ENCODE results near the gene CPNE1. TPM values are rescaled to one million over a fixed set of nuclear protein-coding genes. Genes with fewer than 3 reads are reported as not detected.

CPNE1 gene
- total and polyA plus RNA-seq, 5 donors from 2014 or later, result 175 to 398 (median 329) TPM

DNA sequence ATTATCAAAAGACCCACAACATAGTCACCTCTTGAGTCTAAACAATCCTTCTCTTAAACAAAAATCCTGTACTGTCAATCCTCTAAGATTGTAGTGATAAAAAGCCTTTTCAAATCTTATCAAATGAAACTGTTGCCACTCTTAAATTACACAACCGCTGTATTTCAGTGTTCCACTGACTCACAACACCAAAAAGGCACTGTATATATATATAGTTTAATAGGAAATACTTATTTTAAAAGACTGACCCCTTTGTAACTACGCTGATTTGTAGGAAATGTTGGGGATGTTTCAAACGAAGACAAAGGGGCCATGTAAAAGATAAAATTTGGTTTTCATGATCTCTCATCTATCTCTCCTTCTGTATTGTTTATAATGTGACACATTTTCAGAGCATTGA, 14.1 kb downstream of the CPNE1 start:
- ATAC-seq (ENCODE audit: low read depth in 2 of 2) (no peak), DNase-seq (no peak)
- Histone ChIP-seq H3K36me3 (ENCODE audit: control insufficient read depth, insufficient read depth, low read length) (peaks cover 50% of the 10 kb centered on the region), H3K4me1 (ENCODE audit: control insufficient read depth, insufficient read depth, low read length, poor library complexity, severe bottlenecking) (peaks cover 14% of the 10 kb centered on the region), H3K9me3 (ENCODE audit: control insufficient read depth in 2 of 2, low read length in 2 of 2) (no peaks in the 10 kb centered on the region), H3K27me3 (ENCODE audit: control insufficient read depth, insufficient read depth, low read length) (no peaks in the 10 kb centered on the region), H3K27ac (ENCODE audit: insufficient read depth, low read length, poor library complexity, severe bottlenecking) (peak overlapping the region; percentile 17), H3K4me3 (ENCODE audit: low read depth, low read length) (no peak overlapping the region)
- Mint-ChIP-seq H3K4me3 (peak overlapping the region in 1 of 4 donors; percentile 7), H3K9me3 (no peaks in the 10 kb centered on the region), H3K36me3 (peaks cover 13% of the 10 kb centered on the region), H3K4me1 (peaks cover 31 to 59% (median 34%) of the 10 kb centered on the region in 4 donors), H3K27me3 (no peaks in the 10 kb centered on the region), H3K27ac (peak overlapping the region; percentile 2 to 52 (median 39))

DNA sequence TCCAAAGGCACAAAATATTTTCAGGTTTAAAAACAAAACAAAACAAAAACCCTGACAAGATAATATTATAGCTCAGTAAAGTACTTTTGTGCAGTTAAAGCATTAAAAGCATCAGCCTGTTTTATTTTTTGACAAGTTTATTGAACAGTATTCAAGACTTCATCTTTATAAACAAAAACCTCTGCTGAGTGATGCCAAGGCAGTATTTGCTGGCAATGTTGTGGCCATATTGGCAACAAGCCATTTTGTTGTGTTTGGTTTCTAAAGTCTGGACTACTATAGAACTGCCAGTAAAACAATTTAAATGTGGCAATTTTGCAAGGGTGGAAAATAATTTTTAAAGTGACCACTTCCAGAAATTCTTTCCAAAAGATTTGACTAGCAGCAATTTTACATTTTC, 15.9 kb downstream of the CPNE1 start:
- no peak overlapping the region for H3K4me3 ChIP-seq (ENCODE audit: low read depth, low read length)
- no peaks in the 10 kb centered on the region for H3K27me3 ChIP-seq (ENCODE audit: control insufficient read depth, insufficient read depth, low read length)
- H3K27ac Mint-ChIP-seq, result peak overlapping the region in 2 of 3 donors; percentile 69 to 87
- H3K4me1 ChIP-seq (ENCODE audit: control insufficient read depth, insufficient read depth, low read length, poor library complexity, severe bottlenecking), result peaks cover 14% of the 10 kb centered on the region
- H3K27ac ChIP-seq (ENCODE audit: insufficient read depth, low read length, poor library complexity, severe bottlenecking), result no peak overlapping the region
- H3K4me1 Mint-ChIP-seq, result peaks cover 46 to 75% (median 47%) of the 10 kb centered on the region in 4 donors
- no peaks in the 10 kb centered on the region for H3K9me3 Mint-ChIP-seq
- H3K27me3 Mint-ChIP-seq, result no peaks in the 10 kb centered on the region
- H3K9me3 ChIP-seq (ENCODE audit: control insufficient read depth in 2 of 2, low read length in 2 of 2), result no peaks in the 10 kb centered on the region
- peaks cover 13% of the 10 kb centered on the region for H3K36me3 Mint-ChIP-seq
- H3K36me3 ChIP-seq (ENCODE audit: control insufficient read depth, insufficient read depth, low read length), result peaks cover 33% of the 10 kb centered on the region
- peak overlapping the region in 1 of 4 donors; percentile 48 for H3K4me3 Mint-ChIP-seq
- ATAC-seq (ENCODE audit: low read depth in 2 of 2) (no peak), DNase-seq (no peak)

DNA sequence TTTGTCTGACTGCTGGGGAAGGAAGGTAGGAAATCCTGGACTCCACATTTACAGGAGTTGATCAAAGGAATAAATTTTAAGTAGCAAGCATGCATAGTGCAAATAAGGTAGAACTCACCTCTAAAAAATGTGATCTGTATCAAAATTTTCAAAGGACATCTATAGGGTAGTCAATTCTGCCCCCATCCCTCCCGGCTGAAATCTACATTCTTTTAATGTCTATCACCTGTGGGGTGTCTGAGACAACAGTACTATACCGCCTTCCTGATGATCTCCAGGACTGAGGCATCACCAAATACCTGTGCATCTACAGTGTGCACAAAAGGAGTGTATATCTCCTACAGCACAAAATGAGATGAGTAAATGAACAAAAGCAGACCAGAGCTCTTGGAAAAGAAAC, 19.9 kb downstream of the CPNE1 start:
- H3K27me3 Mint-ChIP-seq, result no peaks in the 10 kb centered on the region
- H3K27ac Mint-ChIP-seq, result peak overlapping the region in 2 of 3 donors; percentile 27 to 43
- ATAC-seq (ENCODE audit: low read depth in 2 of 2) (no peak), DNase-seq (no peak)
- Histone ChIP-seq H3K9me3 (ENCODE audit: control insufficient read depth in 2 of 2, low read length in 2 of 2) (no peaks in the 10 kb centered on the region), H3K27me3 (ENCODE audit: control insufficient read depth, insufficient read depth, low read length) (no peaks in the 10 kb centered on the region), H3K27ac (ENCODE audit: insufficient read depth, low read length, poor library complexity, severe bottlenecking) (no peak overlapping the region), H3K4me3 (ENCODE audit: low read depth, low read length) (no peak overlapping the region), H3K36me3 (ENCODE audit: control insufficient read depth, insufficient read depth, low read length) (peaks cover 4% of the 10 kb centered on the region), H3K4me1 (ENCODE audit: control insufficient read depth, insufficient read depth, low read length, poor library complexity, severe bottlenecking) (peaks cover 12% of the 10 kb centered on the region)
- no peak overlapping the region for H3K4me3 Mint-ChIP-seq
- H3K9me3 Mint-ChIP-seq, result no peaks in the 10 kb centered on the region
- peaks cover 53 to 87% (median 61%) of the 10 kb centered on the region in 4 donors for H3K4me1 Mint-ChIP-seq
- peaks cover 9% of the 10 kb centered on the region for H3K36me3 Mint-ChIP-seq

DNA sequence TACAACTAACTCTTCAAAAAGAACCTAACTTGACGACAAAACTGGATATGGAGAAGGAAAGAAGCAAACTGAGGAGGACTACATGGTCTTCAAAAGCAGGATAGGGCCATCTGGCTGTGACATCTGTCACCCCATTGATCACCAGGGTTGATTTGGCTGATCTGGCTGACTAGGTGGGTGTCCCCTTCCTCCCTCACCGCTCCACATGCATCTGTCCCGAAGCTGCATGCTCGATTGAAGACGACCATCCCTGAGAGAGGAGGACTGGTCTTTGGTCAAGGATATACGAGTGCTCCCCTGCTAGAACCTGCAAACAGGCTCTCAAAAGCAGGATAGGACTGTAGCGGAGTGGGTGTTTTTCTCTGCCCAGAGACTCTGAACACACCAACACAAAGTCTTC, 21.7 kb downstream of the CPNE1 start:
- H3K36me3 Mint-ChIP-seq, result no peaks in the 10 kb centered on the region
- peak overlapping the region in 1 of 4 donors; percentile 6 for H3K4me3 Mint-ChIP-seq
- Histone ChIP-seq H3K9me3 (ENCODE audit: control insufficient read depth in 2 of 2, low read length in 2 of 2) (no peaks in the 10 kb centered on the region), H3K36me3 (ENCODE audit: control insufficient read depth, insufficient read depth, low read length) (peaks cover 4% of the 10 kb centered on the region), H3K4me1 (ENCODE audit: control insufficient read depth, insufficient read depth, low read length, poor library complexity, severe bottlenecking) (peaks cover 9% of the 10 kb centered on the region), H3K27me3 (ENCODE audit: control insufficient read depth, insufficient read depth, low read length) (no peaks in the 10 kb centered on the region), H3K4me3 (ENCODE audit: low read depth, low read length) (no peak overlapping the region), H3K27ac (ENCODE audit: insufficient read depth, low read length, poor library complexity, severe bottlenecking) (no peak overlapping the region)
- no peak for DNase-seq
- peak overlapping the region in 2 of 3 donors; percentile 53 to 72 for H3K27ac Mint-ChIP-seq
- H3K4me1 Mint-ChIP-seq, result peaks cover 48 to 82% (median 60%) of the 10 kb centered on the region in 4 donors
- ATAC-seq (ENCODE audit: low read depth in 2 of 2), result no peak
- no peaks in the 10 kb centered on the region for H3K27me3 Mint-ChIP-seq
- H3K9me3 Mint-ChIP-seq, result no peaks in the 10 kb centered on the region

DNA sequence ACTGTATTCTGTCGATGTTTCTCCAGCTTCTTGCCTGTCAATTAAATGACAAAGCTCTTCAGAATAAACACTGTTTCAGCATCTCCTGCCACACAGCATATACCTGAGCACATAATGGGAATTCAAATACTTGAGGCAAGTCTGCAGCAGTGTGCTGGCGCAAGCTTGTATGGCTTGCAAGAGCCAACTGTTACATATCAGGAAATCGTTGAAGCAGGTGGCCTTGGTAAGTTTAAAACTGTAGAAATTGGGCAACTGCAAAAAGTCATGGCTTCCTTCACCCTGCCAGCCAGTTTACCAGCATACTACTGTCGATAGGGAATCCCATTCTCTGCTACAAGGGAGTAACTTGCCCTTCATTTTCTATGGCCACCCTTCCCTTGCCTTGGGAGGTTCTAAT, 23.0 kb downstream of the CPNE1 start:
- H3K27ac Mint-ChIP-seq, result peak overlapping the region; percentile 6 to 82 (median 53)
- peaks cover 55 to 88% (median 68%) of the 10 kb centered on the region in 4 donors for H3K4me1 Mint-ChIP-seq
- no peaks in the 10 kb centered on the region for H3K27me3 Mint-ChIP-seq
- no peak overlapping the region for H3K4me3 Mint-ChIP-seq
- DNase-seq (no peak), ATAC-seq (ENCODE audit: low read depth in 2 of 2) (no peak)
- peaks cover 9% of the 10 kb centered on the region for H3K4me1 ChIP-seq (ENCODE audit: control insufficient read depth, insufficient read depth, low read length, poor library complexity, severe bottlenecking)
- peaks cover 4% of the 10 kb centered on the region for H3K36me3 ChIP-seq (ENCODE audit: control insufficient read depth, insufficient read depth, low read length)
- no peaks in the 10 kb centered on the region for H3K36me3 Mint-ChIP-seq
- H3K9me3 Mint-ChIP-seq, result no peaks in the 10 kb centered on the region
- H3K4me3 ChIP-seq (ENCODE audit: low read depth, low read length), result no peak overlapping the region
- H3K27me3 ChIP-seq (ENCODE audit: control insufficient read depth, insufficient read depth, low read length), result no peaks in the 10 kb centered on the region
- no peak overlapping the region for H3K27ac ChIP-seq (ENCODE audit: insufficient read depth, low read length, poor library complexity, severe bottlenecking)
- H3K9me3 ChIP-seq (ENCODE audit: control insufficient read depth in 2 of 2, low read length in 2 of 2), result no peaks in the 10 kb centered on the region

DNA sequence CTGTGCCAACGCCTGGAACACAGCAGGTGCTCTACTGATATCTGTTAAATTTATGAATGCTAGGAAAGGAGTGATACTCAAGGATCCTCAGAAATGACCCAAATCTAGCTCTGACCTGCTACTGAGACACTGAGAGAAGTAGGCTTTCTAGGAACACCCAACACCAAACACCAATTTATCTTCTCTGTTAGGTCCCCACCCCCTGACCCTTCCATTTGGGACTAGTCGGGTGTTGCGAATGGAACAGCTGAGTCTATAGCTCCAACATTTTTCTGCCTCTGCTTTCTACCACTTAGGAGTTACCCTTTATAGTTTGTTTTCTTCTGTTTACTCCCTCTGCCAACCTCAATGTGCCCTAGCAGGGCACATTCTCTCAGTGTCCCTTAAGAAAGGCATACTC, 24.0 kb downstream of the CPNE1 start:
- Histone ChIP-seq H3K36me3 (ENCODE audit: control insufficient read depth, insufficient read depth, low read length) (peaks cover 4% of the 10 kb centered on the region), H3K27ac (ENCODE audit: insufficient read depth, low read length, poor library complexity, severe bottlenecking) (no peak overlapping the region), H3K4me3 (ENCODE audit: low read depth, low read length) (no peak overlapping the region), H3K4me1 (ENCODE audit: control insufficient read depth, insufficient read depth, low read length, poor library complexity, severe bottlenecking) (peaks cover 10% of the 10 kb centered on the region), H3K9me3 (ENCODE audit: control insufficient read depth in 2 of 2, low read length in 2 of 2) (no peaks in the 10 kb centered on the region), H3K27me3 (ENCODE audit: control insufficient read depth, insufficient read depth, low read length) (no peaks in the 10 kb centered on the region)
- ATAC-seq (ENCODE audit: low read depth in 2 of 2) (no peak), DNase-seq (no peak)
- no peaks in the 10 kb centered on the region for H3K9me3 Mint-ChIP-seq
- H3K27me3 Mint-ChIP-seq, result no peaks in the 10 kb centered on the region
- no peak overlapping the region for H3K4me3 Mint-ChIP-seq
- peaks cover 58 to 87% (median 67%) of the 10 kb centered on the region in 4 donors for H3K4me1 Mint-ChIP-seq
- H3K27ac Mint-ChIP-seq, result peak overlapping the region in 1 of 3 donors; percentile 53
- H3K36me3 Mint-ChIP-seq, result no peaks in the 10 kb centered on the region

DNA sequence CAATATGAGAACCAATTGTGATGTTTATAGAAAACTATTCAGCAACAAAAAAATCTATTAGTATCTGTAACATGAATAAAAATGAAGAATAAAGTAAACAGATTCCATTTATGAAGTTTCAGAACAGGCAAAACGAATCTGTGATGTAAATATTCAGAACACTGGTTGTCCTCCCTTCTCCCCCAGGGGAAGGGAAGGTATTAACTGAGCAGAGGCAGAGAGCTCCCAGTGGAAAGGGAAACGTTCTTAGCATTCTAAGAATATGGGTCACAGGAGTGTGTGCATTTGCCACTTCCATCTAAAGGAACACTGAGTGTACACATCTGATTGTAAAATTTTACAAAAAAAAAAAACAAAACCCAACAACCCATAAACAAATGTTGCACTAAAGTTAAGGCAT, 25.9 kb downstream of the CPNE1 start:
- no peak overlapping the region for H3K4me3 ChIP-seq (ENCODE audit: low read depth, low read length)
- no peaks in the 10 kb centered on the region for H3K27me3 Mint-ChIP-seq
- ATAC-seq (ENCODE audit: low read depth in 2 of 2) (no peak), DNase-seq (no peak)
- peaks cover 10% of the 10 kb centered on the region for H3K4me1 ChIP-seq (ENCODE audit: control insufficient read depth, insufficient read depth, low read length, poor library complexity, severe bottlenecking)
- no peaks in the 10 kb centered on the region for H3K9me3 ChIP-seq (ENCODE audit: control insufficient read depth in 2 of 2, low read length in 2 of 2)
- no peaks in the 10 kb centered on the region for H3K27me3 ChIP-seq (ENCODE audit: control insufficient read depth, insufficient read depth, low read length)
- H3K27ac ChIP-seq (ENCODE audit: insufficient read depth, low read length, poor library complexity, severe bottlenecking), result no peak overlapping the region
- H3K36me3 ChIP-seq (ENCODE audit: control insufficient read depth, insufficient read depth, low read length), result peaks cover 4% of the 10 kb centered on the region
- no peak overlapping the region for H3K4me3 Mint-ChIP-seq
- H3K36me3 Mint-ChIP-seq, result no peaks in the 10 kb centered on the region
- H3K4me1 Mint-ChIP-seq, result peaks cover 47 to 78% (median 60%) of the 10 kb centered on the region in 4 donors
- H3K9me3 Mint-ChIP-seq, result no peaks in the 10 kb centered on the region
- peak overlapping the region in 1 of 3 donors; percentile 42 for H3K27ac Mint-ChIP-seq

DNA sequence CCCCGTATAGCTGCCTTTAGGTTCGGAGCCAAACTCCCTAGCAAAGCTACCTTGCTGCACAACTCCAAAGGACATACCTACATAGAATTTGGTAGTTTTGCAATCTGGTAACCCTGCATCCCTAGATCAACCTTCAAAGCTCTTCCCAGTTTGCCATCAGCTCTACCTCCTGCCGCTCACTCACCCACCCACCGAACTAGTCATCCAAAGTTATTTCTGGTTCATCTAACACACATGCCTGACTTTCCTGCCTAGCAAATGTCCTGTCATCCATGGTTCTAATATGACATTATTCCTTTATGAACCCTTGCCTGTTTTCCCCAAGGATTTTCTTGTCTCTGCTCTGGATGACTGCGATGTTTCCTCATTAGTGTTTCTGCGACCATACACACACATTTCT, 27.4 kb downstream of the CPNE1 start:
- H3K9me3 ChIP-seq (ENCODE audit: control insufficient read depth in 2 of 2, low read length in 2 of 2), result no peaks in the 10 kb centered on the region
- peaks cover 8% of the 10 kb centered on the region for H3K36me3 ChIP-seq (ENCODE audit: control insufficient read depth, insufficient read depth, low read length)
- no peak for ATAC-seq (ENCODE audit: low read depth in 2 of 2)
- Mint-ChIP-seq H3K27ac (peak overlapping the region; percentile 36 to 70 (median 60)), H3K27me3 (no peaks in the 10 kb centered on the region), H3K4me1 (peaks cover 38 to 70% (median 59%) of the 10 kb centered on the region in 4 donors), H3K36me3 (peaks cover 4% of the 10 kb centered on the region), H3K4me3 (no peak overlapping the region), H3K9me3 (no peaks in the 10 kb centered on the region)
- peaks cover 5% of the 10 kb centered on the region for H3K4me1 ChIP-seq (ENCODE audit: control insufficient read depth, insufficient read depth, low read length, poor library complexity, severe bottlenecking)
- H3K27me3 ChIP-seq (ENCODE audit: control insufficient read depth, insufficient read depth, low read length), result no peaks in the 10 kb centered on the region
- no peak for DNase-seq
- H3K4me3 ChIP-seq (ENCODE audit: low read depth, low read length), result no peak overlapping the region
- no peak overlapping the region for H3K27ac ChIP-seq (ENCODE audit: insufficient read depth, low read length, poor library complexity, severe bottlenecking)
